ENCODE data around the gene CBARP.

The CBARP gene

GRCh38 chr19:1270854-1271527, 33.2 kb upstream of the CBARP start:
- Histone ChIP-seq H3K4me1 (ENCODE audit: control insufficient read depth, insufficient read depth, low read length) (peaks cover 22% of the 10 kb centered on the region), H3K36me3 (ENCODE audit: control insufficient read depth in 2 of 2, insufficient read depth in 1 of 2, low read length in 2 of 2) (peaks cover 4 to 54% of the 10 kb centered on the region in 2 experiments; a peak in 2 of 3 replicates), H3K4me3 (ENCODE audit: low read depth, low read length) (no peak overlapping the region), H3K27ac (ENCODE audit: extremely low read depth, low read depth, low read length) (peak overlapping the region; percentile 99), H3K9me3 (ENCODE audit: control insufficient read depth, insufficient read depth, low read depth, low read length) (no peaks in the 10 kb centered on the region)
- no peak for TF ChIP-seq PRDM10 (tag by site-specific recombination; IDR thresholded peaks at IDR 0.05)
- TF ChIP-seq ZNF10 (tag by site-specific recombination; IDR thresholded peaks at IDR 0.05): peak; percentile 70; the same call in 1 of the 2 replicates
- TF ChIP-seq ZNF518A (tag by site-specific recombination; conservative IDR thresholded peaks at IDR 0.05; ENCODE audit: low read depth): no peak
- POLR2A ChIA-PET: no interaction called here
- CTCF ChIA-PET: interaction anchor here (0.7 kb wide), 1 partner anchor 16 kb away, joined by 3 read pairs; no protein-coding TSS in a partner anchor

- peak overlapping the region; percentile 99 for H3K27ac ChIP-seq (ENCODE audit: extremely low read depth, low read depth, low read length)
- H3K9me3 ChIP-seq (ENCODE audit: control insufficient read depth, insufficient read depth, low read depth, low read length): no peaks in the 10 kb centered on the region
- ChIA-PET POLR2A (interaction anchor here (1.7 to 7.7 kb wide), 4 partner anchors 14 to 41 kb away, joined by 6 to 407 read pairs (median 119); partner anchors contain the start of gene ATP5F1D), CTCF (interaction anchor here (11.3 kb wide), 1 partner anchor 26 kb away, joined by 299 read pairs; no protein-coding TSS in a partner anchor)
- H3K36me3 ChIP-seq (ENCODE audit: control insufficient read depth in 2 of 2, insufficient read depth in 1 of 2, low read length in 2 of 2): peaks cover 4 to 54% of the 10 kb centered on the region in 2 experiments; a peak in 2 of 3 replicates
- H3K4me3 ChIP-seq (ENCODE audit: low read depth, low read length): peak overlapping the region; percentile 44
- TF ChIP-seq ZNF280C (tag by site-specific recombination; IDR thresholded peaks at IDR 0.05): no peak
- TF ChIP-seq SP3 (tag by site-specific recombination; IDR thresholded peaks at IDR 0.05): peak; percentile 11; the same call in 1 of the 2 replicates
- no peak for TF ChIP-seq ZNF184 (tag by site-specific recombination; IDR thresholded peaks at IDR 0.05)
- TF ChIP-seq SCRT1 (tag by site-specific recombination; IDR thresholded peaks at IDR 0.05; ENCODE audit: borderline replicate concordance): peak; percentile 80; the same call in 1 of the 2 replicates
- peak; percentile 96 for TF ChIP-seq ZNF121 (tag by site-specific recombination; IDR thresholded peaks at IDR 0.05)
- peak; percentile 94 for TF ChIP-seq SCRT2 (tag by site-specific recombination; IDR thresholded peaks at IDR 0.05)
- peaks cover 25% of the 10 kb centered on the region for H3K4me1 ChIP-seq (ENCODE audit: control insufficient read depth, insufficient read depth, low read length)
Observed at GRCh38 chr19:1270213-1270853, 32.5 kb upstream of the CBARP start.

Data from HEK293 (cell line).